Choroid plexus epithelial cell (primary cell): ENCODE results near the gene C2orf76.

ENCODE experiments used
- DNase-seq: peaks from one replicate; pipeline ENCODE4 v3.0.0-alpha.2; 2010; ENCODE audit warnings: low read depth
- H3K4me3 ChIP-seq: 2 replicates; pipeline ENCODE4 v1.5.1; 2011; ENCODE audit warnings: low read depth, mild to moderate bottlenecking, control low read depth, low read length, moderate library complexity
- TF ChIP-seq, protein P1 (sequence below): conservative IDR thresholded peaks from 2 replicates; pipeline ENCODE4 v1.5.1; 2011; ENCODE audit warnings: low read depth, mild to moderate bottlenecking, control low read depth, inconsistent platforms, low read length, moderate library complexity

C2orf76 gene

DNA sequence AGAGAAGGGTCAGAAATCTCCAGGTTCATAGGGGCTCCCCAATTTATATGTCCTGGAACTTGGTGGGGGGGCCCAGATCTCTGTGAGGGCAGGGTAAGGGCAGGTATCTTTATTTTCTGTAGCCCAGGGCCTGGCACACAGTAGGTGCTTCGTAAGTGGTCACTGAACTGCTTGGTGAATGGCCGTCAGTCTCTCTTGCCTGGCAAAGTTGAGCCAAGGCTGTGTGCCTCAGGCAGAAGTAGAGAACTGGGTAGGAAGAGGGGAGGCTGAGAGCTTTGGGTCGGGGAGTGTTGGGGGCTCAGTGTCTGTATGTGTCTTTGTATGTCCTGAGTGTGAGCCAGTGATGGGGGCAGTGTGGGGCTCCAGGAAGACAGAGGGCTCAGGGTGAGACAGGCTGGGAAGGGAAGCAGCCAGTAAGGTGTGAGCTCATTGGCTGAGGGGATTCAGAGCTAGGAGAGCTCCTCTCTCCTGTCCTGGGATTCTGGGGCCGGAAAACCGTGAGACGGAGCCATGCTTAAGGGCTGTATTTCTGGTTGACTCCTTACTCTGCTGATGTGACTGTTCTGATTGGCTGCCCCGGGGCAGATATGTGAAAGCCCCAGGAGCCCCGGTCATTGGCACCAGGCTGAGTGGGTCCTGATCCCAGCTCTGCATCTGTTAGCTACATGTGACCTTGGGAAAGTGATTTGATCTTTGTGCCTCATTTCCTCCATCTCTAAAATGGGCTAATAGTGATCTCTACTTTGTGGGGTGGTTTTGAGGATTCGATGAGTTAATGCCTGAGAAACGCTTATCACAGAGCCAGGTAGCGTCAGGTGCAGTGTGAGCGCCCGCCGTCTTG, 112.7 kb downstream of the C2orf76 start:
- DNase-seq = no peak
- TF ChIP-seq, protein P1, sequence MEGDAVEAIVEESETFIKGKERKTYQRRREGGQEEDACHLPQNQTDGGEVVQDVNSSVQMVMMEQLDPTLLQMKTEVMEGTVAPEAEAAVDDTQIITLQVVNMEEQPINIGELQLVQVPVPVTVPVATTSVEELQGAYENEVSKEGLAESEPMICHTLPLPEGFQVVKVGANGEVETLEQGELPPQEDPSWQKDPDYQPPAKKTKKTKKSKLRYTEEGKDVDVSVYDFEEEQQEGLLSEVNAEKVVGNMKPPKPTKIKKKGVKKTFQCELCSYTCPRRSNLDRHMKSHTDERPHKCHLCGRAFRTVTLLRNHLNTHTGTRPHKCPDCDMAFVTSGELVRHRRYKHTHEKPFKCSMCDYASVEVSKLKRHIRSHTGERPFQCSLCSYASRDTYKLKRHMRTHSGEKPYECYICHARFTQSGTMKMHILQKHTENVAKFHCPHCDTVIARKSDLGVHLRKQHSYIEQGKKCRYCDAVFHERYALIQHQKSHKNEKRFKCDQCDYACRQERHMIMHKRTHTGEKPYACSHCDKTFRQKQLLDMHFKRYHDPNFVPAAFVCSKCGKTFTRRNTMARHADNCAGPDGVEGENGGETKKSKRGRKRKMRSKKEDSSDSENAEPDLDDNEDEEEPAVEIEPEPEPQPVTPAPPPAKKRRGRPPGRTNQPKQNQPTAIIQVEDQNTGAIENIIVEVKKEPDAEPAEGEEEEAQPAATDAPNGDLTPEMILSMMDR = no peak
- no peak overlapping the region for H3K4me3 ChIP-seq

DNA sequence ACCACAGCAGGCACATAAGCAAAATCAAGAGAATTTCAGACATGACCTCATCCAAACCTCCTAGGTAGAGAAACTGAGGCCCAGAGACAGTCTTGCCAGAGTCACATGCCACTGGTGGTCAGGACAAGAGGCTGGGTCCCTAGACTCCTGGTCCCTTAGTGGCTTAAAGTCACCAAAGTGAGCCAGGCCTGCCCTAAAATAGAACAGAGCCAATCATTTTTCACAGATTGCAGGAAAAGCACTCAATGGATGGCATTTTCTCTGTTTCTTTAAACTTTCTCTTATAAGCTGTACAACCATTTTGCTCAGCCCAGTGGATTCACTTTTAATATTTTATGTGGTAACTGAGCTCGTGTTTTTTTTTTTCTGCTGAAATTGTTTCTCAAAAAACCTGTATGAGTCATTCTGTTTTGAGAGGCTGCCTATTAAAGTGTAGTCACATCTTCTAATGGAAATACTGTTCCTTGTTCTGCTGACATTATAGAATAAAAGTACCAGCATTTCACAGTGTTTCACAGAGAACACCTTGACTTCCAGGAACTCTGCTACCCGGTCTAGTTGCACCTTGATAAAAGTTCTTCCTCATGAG, 113.4 kb downstream of the C2orf76 start:
- peak; percentile 86 for DNase-seq
- TF ChIP-seq, protein P1 = no peak
- H3K4me3 ChIP-seq = no peak overlapping the region
